HG03280 (cell line): ENCODE results near the gene KRTAP5-9.
"Not testable (repeated sequence)": the region's sequence is repeated elsewhere in the genome, so short reads cannot be mapped to it uniquely, and the experiment has no call there.

ENCODE experiments used
- ATAC-seq: cut with Tn5 transposase; IDR thresholded peaks from one replicate; pipeline ENCODE4 v1.9.1; 2021; ENCODE audit warnings: mild to moderate bottlenecking, moderate library complexity; ENCODE audit not compliant: unreplicated experiment

Gene KRTAP5-9

GRCh38 chr11:71548120-71548519 is at the start of gene KRTAP5-9:
Gene KRTAP5-9 (plus strand): TSS chr11:71548420. CDS start chr11:71548658, 238 bp downstream.
- no peak for ATAC-seq

- ATAC-seq = no peak
Observed at GRCh38 chr11:71499125-71499524, 49.1 kb upstream of the KRTAP5-9 start.

- ATAC-seq = no peak
Observed at GRCh38 chr11:71499546-71499945, 48.7 kb upstream of the KRTAP5-9 start.

GRCh38 chr11:71500601-71501021 is 47.6 kb upstream of the KRTAP5-9 start:
- no peak for ATAC-seq

- no peak for ATAC-seq
Observed at GRCh38 chr11:71501071-71501985, 46.9 kb upstream of the KRTAP5-9 start.

GRCh38 chr11:71502026-71502425 is 46.2 kb upstream of the KRTAP5-9 start:
- ATAC-seq = no peak

GRCh38 chr11:71502871-71503435 is 45.3 kb upstream of the KRTAP5-9 start:
- no peak for ATAC-seq

- ATAC-seq = no peak
Observed at GRCh38 chr11:71504531-71504930, 43.7 kb upstream of the KRTAP5-9 start.

GRCh38 chr11:71505001-71505400 is 43.2 kb upstream of the KRTAP5-9 start:
- ATAC-seq = no peak

GRCh38 chr11:71505781-71506180 is 42.4 kb upstream of the KRTAP5-9 start:
- ATAC-seq = no peak

GRCh38 chr11:71507102-71507501 is 41.1 kb upstream of the KRTAP5-9 start:
- no peak for ATAC-seq

GRCh38 chr11:71518506-71519471 is 29.4 kb upstream of the KRTAP5-9 start:
- ATAC-seq = no peak

GRCh38 chr11:71519546-71519945 is 28.7 kb upstream of the KRTAP5-9 start:
- no peak for ATAC-seq

- no peak for ATAC-seq
Observed at GRCh38 chr11:71525188-71525937, 22.9 kb upstream of the KRTAP5-9 start.

- ATAC-seq = no peak
Observed at GRCh38 chr11:71525938-71526495, 22.2 kb upstream of the KRTAP5-9 start.

GRCh38 chr11:71526796-71527575 is 21.2 kb upstream of the KRTAP5-9 start, which contains the start of gene KRTAP5-7:
Gene KRTAP5-7 (plus strand): TSS chr11:71527267. CDS start chr11:71527301, 34 bp downstream.
- ATAC-seq = not testable (repeated sequence)

GRCh38 chr11:71527576-71528210 is 20.5 kb upstream of the KRTAP5-9 start:
- ATAC-seq = no peak

GRCh38 chr11:71530602-71531001 is 17.6 kb upstream of the KRTAP5-9 start:
- ATAC-seq = no peak
